Activated CD4-positive, alpha-beta T cell treated with anti-CD3 and anti-CD28 coated beads, Interleukin-2, amount 50 U/mL, for 4 hours (primary cell): ENCODE data around the gene IRF7.

ENCODE experiments used
- DNase-seq, 2 experiments: peaks; one replicate each; pipeline ENCODE4 v3.0.0-alpha.2; 2020

The IRF7 gene

DNA sequence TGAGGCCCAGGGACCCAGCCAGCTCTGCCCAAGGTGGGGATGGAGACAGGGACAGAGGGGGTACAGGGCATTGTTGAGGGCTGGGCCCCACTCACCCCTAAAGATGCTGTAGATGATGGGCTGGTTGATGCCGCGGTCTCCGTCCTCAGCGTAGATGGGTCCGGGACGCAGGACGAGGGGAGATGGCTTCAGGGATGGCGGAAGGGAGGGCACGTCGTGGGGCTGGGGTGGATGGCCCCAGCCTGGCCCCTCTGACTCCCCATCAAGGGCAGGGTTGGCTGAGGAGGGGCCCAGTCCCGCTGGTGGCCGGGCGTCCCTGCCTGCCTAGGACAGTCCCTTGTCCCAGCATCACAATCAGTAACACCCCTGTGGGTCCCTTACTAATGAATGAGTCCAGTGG, 4.5 kb upstream of the IRF7 start:
- no peak for DNase-seq

DNA sequence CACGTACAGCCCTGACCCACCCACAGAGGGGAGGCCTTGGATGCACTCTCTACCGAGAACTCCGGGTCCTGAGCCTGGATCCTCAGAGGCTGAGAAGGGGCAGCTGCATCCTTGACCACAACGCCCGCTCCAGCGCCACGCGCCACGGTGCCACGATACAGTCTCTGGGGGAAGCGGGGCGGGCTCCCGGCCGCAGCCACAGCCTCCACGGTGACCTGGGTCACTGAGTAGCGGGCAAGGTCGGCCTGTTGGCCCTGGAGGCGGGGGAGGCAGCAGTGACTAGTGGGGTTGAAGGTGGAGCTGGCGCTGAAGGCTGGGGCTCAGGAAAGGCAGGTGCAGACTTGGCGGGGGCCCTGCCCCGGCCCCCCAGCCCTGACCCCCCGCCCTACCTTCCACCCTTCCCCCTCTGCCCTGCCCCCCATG, 3.9 kb upstream of the IRF7 start:
- DNase-seq: no peak

DNA sequence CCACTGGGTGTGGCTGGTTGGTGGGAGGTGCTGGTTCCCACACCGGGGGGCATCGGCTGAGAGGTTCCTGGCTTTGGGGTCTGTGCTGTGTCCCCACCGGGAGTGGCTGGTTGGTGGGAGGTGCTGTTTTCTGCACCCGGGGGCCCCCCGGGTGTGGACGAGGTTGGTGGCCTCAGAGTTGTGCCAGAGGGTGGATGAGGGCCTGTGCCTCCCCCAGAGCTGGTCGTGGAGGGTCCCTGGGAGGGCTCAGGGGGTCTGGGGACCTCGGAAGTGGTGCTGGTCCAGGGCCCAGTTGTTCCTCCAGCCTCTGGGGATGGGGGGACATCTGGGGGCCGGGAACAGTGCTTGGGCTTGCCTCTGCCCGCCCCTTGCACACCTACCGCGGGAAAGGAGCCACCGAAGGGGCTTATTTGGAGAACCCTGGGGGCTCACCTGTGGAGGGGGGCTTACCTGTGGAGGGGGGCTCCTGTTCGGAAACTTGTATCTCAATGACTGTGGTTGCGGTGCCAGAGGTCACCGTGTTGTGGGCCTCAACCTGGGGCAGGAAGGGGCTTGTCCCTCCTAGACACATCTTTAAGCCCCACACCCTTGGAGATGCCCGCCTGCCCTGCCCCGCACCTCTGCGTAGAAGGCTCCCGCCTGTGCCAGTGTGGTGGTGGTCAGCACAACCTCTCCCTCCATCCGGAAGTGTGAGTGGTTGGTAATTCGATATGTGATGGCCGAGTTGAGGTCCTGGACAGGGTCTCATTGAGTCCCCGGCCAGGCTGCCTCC, 3.3 kb upstream of the IRF7 start:
- DNase-seq: no peak

DNA sequence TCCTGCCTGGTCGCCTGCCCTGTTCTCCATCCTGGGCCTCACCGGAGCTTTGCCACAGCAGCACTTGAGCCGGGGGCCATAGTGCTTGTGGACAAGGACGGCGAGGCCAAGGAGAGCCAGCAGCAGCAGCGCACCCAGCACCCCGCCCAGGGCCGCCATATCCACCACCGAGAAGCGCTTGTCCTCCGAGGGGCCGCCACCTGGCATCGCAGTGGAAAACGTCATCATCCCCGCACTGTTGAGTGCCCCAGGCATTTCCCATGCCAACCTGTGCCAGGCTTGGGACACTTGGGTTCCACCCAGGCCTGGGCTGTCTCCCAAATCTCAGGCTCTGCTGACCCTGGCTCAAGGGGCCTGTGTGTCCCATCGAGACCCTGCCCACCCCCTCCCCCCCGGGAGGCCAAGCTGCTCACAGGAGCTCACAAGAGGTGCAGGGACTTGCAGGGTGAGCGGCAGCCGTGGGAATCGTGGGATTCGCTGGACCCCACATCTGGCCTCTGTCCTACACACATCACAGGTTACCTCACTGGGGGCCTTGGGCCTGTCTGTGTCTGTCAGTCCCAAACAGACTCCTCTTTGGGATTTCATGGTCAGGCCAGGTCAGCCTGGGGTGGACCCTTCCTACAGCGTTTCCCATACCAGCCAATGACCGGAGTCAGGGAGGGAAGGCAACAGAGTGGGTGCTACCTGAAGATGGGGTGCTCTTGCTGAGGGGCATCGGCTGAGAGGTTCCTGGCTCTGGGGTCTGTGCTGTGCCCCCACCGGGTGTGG, 2.3 kb upstream of the IRF7 start:
- DNase-seq: no peak

DNA sequence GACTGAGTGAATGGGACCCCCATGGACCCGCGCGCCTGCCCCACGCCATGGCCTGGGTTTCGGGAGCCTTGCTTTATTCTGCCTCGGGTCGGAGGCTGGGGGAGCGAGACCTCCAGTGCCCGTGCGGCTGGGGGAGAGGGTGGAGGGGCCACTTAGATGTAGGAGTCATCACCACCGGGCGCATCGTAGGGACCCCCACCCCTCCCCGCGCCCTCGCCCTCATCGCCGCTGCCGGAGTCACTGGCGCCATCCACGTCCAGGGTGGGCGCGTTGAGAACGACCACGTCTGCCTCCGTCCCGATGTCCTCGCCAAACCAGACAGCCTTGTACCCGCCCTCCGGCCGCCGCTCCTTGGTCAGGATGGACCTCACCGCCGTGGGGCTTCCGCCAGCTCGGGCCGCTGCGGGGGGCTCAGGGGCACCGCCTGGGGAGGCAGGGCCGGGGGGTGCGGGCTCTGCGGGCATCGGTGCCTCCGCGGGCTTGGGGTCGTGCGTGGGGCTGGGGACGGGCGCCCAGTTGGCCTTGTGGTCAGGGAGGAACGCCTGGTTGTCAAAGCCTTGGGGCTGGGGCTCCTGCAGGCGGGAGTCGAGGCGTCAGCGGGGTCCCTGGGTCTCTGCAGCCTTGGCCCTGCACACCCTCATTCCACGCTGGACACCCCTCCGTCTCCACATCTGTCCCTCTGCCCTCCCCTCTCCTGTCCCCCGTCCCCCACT, 1.6 kb upstream of the IRF7 start:
- no peak for DNase-seq

DNA sequence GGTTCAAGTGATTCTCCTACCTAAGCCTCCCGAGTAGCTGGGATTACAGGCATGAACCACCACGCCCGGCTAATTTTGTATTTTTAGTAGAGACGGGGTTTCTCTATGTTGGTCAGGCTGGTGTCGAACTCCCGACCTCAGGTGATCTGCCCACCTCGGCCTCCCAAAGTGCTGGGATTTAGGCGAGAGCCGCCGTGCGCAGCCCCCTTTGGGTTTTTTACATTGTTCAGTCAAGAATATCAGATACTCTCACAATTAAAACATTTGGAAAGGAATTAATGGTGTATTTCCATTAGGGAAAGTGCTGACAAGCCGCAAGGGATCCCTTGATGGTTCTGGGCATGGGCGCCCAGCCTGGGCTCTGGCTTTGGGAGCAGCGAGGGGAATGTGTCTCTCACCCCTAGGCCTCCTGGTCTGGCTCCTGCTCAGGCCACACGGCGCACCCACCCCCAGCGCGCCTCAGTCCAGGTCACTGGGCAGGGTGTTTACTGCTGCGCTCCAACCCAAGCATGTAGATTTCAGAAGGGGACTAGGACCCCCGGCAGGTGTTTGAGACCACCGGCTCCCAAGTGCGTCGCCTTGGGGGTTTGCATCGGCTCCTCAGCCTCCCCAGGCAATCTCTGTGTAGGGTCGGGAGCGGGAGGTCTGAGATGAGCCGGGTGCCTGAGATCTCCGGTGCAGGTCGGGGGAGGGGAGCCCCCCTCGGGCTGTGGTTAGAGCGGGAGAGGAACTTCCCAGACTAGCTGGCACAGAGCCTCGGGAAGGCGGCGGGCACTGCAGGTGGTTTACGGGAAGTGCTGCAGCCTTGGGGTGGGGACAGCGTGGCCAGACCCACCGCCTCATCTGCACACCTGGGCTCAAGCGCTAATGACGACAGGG, 809 bp upstream of the IRF7 start:
- no peak for DNase-seq

DNA sequence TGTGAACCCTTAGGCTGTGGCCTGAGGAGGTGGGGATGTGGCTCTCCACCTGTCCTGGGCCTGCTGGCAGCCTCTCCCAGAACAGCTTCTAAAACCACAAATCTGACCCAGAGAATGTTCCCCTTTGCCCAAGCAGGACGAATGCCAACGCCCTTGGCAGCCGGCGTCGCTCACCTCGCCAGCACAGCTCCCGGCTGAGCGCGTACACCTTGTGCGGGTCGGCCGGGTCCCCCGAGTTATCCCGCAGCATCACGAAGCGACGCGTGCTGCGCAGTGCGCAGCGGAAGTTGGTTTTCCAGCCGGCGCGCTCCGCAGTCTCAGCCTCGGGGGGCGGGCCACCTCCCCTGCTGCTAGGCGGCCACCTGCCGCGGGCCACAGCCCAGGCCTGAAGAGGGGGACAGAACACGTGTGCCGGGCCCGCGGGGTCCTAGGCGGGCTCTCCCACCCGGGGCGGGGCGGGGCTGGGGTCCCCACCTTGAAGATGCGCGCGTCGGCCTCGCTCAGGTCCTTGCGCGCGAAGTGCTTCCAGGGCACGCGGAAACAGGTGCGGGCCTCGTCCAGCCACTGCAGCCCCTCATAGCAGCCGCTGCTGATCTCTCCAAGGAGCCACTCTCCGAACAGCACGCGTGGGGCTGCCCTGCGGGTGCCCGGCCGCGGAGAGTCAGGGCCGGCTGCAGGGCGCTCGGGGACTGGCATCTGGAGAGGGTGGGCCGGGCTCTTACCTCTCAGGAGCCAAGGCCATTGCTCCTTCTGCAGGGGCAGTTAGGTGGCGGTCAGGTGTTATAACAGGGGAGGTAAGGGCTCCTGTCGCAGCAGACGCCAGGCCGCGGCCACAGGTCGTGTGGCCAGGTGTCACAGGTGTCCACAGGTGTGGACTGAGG, 887 bp downstream of the IRF7 start:
- DNase-seq: no peak

DNA sequence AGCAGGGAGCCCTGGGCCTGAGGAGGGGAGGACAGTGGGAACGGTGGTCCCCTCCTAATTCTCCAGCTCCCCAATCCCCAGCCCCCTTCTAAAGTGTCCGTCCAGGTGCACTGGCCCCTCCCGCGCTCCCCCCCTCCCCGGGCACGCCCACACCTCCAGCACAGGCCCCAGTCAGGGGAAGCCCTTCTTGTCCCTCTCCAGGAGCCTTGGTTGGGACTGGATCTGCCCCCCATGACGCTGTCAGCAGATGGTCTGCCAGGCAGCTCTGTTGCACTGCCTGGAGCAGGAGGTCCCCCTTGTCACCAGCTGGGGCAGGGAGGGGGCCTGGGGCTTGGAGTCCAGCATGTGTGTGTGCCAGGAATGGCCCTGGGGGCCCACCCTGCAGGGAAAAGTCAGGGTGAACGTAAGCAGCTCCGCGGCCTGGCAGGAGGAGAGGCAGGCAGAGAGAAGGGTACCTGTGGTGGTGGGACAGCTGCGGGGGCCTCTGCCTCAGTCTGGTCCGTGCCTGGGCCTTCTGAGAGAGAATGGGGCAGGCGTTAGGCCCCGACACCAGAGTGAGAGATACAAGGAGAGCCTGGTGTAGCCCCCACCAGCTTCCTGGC, 1.6 kb downstream of the IRF7 start:
- DNase-seq: no peak

DNA sequence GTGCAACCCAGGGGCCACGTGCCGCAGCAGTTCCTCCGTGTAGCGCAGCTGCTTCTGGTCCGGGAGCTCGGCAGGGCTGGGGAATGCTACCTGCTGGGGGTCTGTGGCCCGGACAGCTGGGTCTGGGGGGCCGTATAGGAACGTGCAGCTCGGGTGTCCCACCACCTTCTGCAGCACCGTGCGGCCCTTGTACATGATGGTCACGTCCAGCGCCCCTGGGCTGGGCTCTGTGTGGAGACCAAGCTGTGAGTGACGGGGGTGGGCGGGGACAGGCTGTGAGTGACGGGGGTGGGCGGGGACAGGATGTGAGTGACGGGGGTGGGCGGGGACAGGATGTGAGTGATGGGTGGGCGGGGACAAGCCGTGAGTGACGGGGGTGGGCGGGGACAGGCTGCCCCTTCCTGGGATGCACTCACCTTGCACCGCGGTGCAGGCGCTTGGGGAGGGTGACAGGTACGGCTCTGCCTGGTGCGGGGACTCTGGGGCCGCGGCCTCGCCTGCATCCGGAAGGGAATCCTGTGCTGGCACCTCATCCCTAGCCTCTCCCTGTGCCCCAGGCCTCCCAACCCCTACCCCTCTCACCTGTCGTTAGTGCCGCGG, 2.3 kb downstream of the IRF7 start:
- DNase-seq: peak; percentile 81 to 85

DNA sequence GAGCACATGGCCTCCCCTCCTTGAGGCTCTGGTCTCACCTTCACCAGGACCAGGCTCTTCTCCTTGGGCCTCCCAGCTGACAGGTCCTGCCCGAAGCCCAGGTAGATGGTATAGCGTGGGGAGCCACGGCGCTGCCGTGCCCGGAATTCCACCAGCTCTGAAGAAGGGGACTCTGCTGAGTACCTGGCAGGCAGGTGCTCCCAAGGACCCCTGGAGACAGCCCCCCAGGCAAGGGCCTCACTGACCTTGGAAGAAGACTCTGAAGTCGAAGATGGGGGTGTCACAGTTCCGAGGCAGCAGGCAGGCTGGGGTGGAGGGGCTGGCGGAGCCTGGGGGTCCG, 2.8 kb downstream of the IRF7 start:
- DNase-seq: no peak

DNA sequence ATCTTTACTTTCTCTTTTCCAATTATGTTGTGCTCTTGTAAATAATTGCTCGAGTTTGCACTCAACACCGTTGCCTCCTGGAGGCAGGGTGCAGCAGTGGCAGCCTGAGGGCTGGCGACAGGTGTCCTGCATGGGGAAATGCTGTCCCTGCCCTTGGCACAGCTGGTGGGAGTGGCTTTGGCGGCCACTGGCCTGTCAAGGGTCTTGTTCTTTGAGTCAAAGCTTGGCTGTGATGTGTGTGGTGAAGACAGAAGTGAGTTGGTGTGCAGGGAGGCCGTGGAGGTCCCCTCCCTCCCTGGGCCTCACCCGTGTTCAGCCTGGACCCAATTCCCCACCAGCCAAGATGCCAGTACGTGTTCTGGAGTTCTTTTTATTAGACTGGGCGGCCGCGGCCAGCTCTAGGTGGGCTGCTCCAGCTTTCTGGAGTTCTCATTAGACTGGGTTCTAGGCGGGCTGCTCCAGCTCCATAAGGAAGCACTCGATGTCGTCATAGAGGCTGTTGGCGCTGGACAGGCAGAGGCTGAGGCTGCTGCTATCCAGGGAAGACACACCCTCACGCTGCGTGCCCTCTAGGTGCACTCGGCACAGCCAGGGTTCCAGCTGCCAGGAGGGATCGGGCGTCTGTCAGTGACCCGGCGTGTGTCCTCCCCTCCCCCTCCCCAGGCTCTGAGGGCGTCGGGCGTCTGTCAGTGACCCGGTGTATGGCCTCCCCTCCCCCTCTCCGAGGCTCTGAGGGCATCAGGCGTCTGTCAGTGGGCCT, 3.4 kb downstream of the IRF7 start:
- DNase-seq: no peak

DNA sequence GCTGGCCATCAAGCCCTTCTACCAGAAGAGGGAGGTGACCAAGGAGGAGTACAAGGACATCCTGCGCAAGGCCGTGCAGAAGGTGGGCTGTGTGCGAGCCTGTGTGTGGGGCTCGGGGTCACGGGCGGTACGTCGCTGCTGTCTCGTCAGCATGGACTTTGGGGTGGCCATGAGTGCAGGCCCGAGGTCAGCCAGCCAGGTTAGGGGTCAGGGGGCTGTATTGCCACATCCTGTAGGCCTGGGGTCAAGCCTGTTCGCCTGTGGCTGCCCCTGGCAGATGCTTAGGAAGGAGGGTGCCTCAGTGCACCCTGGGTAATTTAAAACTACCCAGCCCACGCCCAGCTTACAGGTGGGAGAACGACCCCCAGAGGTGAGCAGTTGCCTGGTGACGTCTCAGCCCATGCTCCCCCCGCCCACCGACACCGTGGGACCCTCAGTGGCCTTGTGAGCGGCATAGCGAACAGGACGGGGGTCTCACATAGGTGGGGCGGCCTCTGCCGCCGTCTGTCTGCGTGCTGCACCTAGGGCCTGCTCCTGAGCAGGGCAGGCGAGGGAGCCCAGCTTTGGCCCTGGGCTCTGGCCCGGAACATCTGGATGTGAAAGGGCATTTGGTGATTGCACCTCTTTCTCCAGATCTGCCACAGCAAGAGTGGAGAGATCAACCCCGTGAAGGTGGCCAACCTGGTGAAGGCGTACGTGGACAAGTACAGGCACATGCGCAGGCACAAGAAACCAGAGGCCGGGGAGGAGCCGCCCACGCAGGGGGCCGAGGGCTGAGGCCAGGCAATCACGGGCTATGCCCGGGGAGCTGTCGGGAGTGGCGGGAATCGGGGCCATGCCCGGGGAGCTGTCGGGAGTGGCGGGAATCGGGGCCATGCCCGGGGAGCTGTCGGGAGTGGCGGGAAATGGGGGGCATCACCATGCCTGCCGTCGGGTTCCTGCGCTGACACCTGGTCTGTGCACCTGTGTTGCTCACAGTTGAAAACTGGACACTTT, 4.5 kb downstream of the IRF7 start:
- DNase-seq: no peak

DNA sequence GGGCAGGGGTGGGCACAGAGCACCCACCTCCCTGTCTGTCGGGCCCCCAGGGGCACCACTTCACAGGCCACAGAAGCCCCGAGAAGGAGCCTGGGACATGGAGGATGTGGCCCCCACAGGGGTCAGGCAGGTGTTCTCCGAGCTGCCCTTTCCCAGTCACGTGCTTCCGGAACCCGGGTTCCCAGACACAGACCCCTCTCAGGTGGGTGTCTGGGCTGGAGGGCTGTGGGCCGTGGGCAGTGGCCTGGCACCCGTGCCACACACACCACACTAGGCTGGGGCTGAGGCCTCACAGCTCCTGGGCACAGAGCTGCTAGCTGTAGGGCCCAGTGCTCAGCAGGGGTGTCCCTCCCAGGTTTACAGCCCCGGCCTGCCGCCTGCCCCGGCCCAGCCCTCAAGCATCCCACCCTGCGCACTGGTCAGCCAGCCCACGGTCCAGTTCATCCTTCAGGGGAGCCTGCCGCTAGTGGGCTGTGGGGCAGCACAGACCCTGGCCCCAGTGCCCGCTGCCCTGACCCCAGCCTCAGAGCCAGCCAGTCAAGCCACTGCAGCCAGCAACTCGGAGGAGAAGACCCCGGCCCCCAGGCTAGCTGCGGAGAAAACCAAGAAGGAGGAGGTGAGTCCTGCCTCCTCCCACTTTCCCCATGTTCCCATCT, 5.5 kb downstream of the IRF7 start:
- no peak for DNase-seq

DNA sequence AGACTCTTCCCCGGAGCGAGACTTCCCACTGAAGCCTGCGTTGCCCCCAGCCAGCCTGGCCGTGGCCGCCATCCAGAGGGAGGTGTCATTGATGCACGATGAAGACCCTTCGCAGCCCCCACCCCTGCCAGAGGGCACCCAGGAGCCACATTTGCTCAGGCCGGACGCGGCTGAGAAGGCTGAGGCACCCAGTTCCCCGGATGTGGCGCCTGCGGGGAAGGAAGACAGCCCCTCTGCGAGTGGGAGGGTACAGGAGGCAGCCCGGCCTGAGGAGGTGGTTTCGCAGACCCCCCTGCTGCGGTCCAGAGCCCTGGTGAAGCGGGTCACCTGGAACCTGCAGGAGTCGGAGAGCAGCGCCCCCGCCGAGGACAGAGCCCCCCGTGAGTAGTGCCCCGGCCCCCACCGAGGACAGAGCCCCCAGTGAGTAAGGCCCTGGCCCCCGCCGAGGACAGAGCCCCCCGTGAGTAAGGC, 6.4 kb downstream of the IRF7 start:
- no peak for DNase-seq

DNA sequence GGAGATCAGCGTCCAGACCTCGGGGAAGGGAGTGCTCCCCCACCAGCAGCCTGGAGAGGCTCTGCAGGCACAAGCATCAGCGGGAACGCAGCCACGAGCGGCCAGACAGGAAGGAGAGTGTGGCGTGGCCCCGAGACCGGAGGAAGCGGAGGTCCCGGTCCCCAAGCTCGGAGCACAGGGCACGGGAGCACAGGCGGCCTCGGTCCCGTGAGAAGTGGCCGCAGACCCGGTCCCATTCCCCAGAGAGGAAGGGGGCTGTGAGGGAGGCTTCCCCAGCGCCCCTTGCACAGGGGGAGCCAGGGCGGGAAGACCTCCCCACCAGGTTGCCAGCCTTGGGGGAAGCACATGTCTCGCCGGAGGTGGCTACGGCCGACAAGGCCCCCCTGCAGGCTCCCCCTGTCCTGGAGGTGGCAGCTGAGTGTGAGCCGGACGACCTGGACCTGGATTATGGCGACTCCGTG, 6.9 kb downstream of the IRF7 start:
- DNase-seq: no peak

DNA sequence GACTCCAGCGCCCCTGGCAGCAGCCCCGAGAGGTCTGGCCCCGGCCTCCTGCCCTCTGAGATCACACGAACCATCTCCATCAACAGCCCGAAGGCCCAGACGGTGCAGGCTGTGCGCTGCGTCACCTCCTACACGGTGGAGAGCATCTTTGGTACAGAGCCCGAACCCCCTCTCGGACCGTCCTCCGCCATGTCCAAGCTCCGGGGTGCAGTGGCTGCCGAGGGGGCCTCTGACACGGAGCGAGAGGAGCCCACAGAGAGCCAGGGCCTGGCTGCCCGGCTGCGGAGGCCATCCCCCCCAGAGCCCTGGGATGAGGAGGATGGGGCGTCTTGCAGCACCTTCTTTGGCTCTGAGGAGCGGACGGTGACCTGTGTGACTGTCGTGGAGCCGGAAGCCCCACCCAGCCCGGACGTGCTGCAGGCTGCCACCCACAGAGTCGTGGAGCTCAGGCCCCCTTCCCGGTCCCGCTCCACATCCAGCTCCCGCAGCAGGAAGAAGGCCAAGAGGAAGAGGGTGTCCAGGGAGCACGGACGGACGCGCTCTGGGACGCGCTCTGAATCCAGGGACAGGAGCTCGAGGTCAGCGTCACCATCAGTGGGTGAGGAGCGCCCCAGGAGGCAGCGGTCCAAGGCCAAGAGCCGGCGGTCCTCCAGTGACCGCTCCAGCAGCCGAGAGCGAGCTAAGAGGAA, 7.6 kb downstream of the IRF7 start:
- DNase-seq: no peak

DNA sequence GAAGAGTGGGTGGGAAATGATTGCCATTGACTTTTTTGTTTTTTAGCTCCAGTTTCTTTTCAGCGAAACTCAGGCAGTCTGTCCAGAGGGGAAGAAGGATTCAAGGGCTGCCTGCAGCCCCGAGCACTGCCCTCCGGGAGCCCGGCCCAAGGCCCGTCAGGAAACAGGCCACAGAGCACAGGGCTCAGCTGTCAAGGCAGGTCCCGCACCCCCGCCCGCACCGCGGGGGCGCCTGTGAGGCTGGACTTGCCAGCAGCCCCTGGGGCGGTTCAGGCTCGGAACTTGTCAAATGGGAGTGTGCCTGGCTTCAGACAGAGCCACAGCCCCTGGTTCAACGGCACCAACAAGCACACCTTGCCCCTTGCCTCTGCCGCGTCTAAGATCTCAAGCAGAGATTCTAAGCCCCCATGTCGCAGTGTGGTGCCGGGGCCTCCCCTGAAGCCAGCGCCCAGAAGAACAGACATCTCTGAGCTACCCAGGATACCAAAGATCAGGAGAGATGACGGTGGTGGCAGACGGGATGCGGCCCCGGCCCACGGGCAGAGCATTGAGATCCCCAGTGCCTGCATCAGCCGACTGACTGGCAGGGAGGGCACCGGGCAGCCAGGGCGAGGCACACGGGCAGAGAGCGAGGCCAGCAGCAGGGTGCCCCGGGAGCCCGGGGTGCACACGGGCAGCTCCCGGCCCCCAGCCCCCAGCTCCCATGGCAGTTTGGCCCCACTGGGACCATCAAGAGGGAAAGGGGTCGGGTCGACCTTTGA, 8.6 kb downstream of the IRF7 start:
- no peak for DNase-seq
